Measurements from ENCODE around the gene GFM2. TPM values are rescaled to one million over a fixed set of nuclear protein-coding genes. Genes with fewer than 3 reads are reported as not detected.
A peak's percentile ranks its signal among the peaks of the same experiment; 100 is the strongest.
"Not testable (repeated sequence)": the region's sequence is repeated elsewhere in the genome, so short reads cannot be mapped to it uniquely, and the experiment has no call there.

The GFM2 gene, protein sequence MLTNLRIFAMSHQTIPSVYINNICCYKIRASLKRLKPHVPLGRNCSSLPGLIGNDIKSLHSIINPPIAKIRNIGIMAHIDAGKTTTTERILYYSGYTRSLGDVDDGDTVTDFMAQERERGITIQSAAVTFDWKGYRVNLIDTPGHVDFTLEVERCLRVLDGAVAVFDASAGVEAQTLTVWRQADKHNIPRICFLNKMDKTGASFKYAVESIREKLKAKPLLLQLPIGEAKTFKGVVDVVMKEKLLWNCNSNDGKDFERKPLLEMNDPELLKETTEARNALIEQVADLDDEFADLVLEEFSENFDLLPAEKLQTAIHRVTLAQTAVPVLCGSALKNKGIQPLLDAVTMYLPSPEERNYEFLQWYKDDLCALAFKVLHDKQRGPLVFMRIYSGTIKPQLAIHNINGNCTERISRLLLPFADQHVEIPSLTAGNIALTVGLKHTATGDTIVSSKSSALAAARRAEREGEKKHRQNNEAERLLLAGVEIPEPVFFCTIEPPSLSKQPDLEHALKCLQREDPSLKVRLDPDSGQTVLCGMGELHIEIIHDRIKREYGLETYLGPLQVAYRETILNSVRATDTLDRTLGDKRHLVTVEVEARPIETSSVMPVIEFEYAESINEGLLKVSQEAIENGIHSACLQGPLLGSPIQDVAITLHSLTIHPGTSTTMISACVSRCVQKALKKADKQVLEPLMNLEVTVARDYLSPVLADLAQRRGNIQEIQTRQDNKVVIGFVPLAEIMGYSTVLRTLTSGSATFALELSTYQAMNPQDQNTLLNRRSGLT
- total RNA-seq (2014; rRNA removed; shearing (Covaris generic); ENCODE audit: low replicate concordance), result 19.3 and 38.8 TPM in 2 replicates

DNA sequence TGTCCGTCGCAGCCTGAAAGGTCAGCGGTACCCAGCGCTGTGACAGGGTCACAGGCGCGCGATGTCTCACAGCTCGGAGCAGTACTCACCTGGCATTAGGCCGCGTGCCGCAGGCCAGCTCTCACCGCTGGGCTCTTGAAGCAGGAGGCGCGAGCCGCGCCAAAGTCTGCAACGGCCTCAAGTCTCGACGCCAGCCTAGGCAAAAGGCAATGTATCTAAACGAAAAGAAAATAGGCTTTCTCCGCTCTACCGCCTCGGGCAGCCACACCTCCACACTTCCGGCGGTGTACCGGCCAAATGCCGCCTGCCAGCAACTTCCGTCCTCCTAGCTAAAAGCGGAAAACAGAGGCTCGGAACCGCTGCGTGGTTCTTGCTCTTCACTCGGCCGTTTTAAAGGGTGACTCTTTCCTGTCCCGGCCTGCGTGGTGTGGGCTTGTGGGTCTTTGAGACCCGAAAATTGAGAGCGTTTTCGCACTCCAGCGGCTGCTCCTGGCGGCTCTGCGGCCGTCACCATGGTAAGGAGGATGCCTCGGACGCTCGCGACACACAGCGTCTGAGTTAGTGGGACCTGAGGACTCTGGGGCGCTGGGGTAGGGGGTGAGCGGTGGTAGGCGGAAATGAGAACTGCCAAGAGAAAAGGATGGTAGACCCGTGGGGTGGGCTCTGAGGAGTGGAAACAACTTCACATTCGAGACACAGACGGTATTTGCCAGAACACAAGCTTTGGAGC is at the start of gene GFM2, which contains the start of gene NSA2:
Gene GFM2, minus strand, starts transcription at position 269 of the 730 bp plus-strand sequence. CDS start 3,375 bp downstream, outside the sequence.
Gene NSA2, plus strand, starts transcription at position 401 of the 730 bp plus-strand sequence. Its CDS starts 112 bp downstream, at position 513.
- Histone ChIP-seq H3K27me3 (no peaks in the 10 kb centered on the region), H3K9me3 (no peaks in the 10 kb centered on the region), H3K4me3 (peak within 1 kb of the TSS; percentile 99), H3K36me3 (peaks cover 38% of the 10 kb centered on the region)
- DNase-seq, result peak; percentile 89

DNA sequence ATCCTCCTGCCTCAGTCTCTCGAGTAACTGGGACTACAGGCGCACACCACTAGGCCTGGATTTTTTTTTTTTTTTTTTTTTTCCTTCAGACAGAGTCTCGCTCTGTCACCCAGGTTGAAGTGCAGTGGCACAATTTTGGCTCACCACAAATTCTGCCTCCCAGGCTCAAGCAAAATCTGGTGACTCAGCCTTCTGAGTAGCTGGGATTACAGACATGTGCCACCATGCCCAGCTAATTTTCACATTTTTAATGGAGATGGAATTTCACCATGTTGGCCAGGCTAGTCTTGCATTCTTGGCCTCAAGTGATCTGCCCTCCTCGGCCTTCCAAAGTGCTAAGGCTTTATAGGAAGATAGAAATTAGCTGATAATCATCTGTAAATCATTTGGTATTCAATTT is 44.0 kb upstream of the GFM2 start:
- Histone ChIP-seq H3K9me3 (no peaks in the 10 kb centered on the region), H3K4me3 (no peak overlapping the region), H3K27me3 (no peaks in the 10 kb centered on the region), H3K36me3 (no peaks in the 10 kb centered on the region)
- DNase-seq, result peak; percentile 58

DNA sequence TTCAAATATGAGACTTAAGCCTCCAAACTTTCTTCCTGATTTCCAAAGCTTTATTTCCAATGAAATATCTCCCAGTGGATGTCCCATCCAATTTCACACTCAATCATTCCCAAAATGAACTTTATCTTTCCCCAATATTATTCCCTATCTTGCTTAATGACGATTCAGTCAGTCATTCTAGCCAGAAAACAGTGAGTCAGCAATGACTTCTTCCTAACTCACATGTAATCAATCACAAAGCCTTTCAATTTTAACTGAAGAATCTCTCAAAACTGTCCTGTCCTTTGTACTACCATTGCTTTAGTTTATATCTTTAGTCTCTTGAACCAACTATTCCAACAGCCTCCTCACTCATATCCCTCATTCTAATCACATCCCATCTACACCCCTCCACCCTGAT is 35.0 kb upstream of the GFM2 start:
- Histone ChIP-seq H3K27me3 (no peaks in the 10 kb centered on the region), H3K4me3 (no peak overlapping the region), H3K9me3 (no peaks in the 10 kb centered on the region), H3K36me3 (no peaks in the 10 kb centered on the region)
- no peak for DNase-seq

DNA sequence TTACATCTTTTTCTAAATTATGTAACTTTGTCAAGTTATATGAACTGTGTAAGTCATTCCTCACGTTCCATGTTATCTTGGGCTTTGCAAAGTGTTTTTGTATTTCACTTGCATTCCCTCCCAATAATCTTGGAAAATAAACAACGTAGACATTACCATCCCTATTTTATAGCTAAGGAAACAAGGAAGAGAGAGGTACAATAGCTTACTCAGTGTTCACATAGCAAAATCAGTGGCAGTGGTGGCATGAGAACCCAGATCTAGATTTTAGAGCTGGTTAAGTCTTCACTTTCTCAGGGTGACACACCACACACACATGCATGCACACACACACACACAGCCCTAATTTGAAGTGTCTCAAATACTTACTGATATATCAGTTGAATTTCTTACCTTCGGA is 34.3 kb upstream of the GFM2 start:
- Histone ChIP-seq H3K27me3 (no peaks in the 10 kb centered on the region), H3K4me3 (no peak overlapping the region), H3K36me3 (no peaks in the 10 kb centered on the region), H3K9me3 (no peaks in the 10 kb centered on the region)
- DNase-seq, result no peak

DNA sequence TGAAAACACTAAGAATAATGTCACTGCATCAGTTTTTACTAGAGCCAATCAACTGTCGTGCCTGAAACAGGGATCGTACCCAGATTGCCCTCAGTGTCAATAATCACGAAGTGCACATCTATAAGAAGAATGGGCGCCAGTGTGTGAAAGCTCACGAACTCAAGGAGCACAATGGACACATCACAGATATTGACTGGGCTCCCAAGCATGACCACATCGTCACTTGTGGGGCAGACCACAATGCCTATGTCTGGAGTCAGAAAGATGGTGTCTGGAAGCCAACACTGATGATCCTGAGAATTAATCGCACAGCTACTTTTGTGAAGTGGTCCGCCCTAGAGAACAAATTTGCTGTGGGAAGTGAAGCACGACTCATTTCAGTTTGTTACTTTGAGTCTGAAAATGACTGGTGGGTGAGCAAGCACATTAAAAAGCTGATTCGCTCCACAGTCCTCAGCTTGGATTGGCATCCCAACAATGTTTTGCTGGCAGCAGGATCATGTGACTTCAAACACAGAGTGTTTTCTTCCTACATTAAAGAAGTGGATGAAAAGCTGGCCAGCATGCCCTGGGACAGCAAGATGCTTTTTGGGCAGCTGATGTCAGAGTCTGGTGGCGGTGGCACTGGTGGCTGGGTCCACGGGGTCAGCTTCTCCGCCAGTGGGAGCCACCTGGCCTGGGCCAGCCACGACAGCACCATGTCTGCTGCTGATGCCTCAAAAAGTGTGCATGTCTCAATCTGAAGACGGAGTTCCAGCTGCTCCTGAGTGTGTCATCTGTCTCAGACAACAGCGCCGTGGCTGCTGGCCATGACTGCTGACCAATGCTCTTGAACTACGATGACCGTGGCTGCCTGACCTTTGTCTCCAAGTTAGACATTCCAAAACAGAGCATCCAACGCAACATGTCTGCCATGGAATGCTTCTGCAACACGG is 32.3 kb upstream of the GFM2 start:
- DNase-seq, result peak; percentile 28
- Histone ChIP-seq H3K4me3 (no peak overlapping the region), H3K9me3 (no peaks in the 10 kb centered on the region), H3K27me3 (no peaks in the 10 kb centered on the region), H3K36me3 (no peaks in the 10 kb centered on the region)

DNA sequence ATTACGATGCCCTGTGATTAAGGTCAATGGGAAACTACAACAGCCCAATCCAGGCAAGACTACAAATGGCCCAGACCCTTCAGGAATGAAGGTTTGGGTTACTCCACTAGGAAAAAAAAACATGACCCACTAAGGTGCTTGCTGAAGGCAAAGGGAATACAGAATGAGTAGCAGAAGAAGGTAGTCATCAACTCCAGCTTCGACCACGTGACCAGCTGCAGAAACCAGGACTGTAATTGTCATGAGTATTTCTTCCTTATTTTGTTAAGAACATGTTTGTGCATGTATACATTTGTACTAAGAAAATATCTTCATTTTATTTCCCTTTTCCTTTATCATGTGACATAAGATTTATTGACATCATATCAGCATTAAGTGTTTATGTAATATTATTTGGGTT is 24.8 kb upstream of the GFM2 start:
- not testable (repeated sequence) for H3K27me3 ChIP-seq, H3K4me3 ChIP-seq, H3K9me3 ChIP-seq, DNase-seq, H3K36me3 ChIP-seq

DNA sequence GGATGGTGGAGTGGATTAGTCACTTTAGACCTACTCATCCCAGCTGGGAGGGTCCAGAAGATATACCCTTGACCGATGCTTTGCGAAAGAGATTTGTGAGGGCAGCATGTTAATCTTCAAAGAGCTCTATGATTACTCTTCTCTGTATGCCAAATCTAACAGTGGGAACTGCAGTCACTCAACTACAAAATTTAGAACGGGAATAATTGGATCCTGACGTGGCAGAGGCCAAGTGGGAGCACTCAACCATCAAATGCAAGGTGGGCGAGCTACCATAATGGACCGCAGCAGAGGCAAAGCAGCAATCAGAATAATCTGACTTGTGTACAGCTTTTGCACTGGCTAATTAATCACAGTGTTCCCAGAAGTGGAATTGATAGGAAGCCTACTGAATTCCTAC is 20.5 kb upstream of the GFM2 start:
- no peak overlapping the region for H3K4me3 ChIP-seq
- H3K36me3 ChIP-seq, result no peaks in the 10 kb centered on the region
- no peaks in the 10 kb centered on the region for H3K9me3 ChIP-seq
- no peaks in the 10 kb centered on the region for H3K27me3 ChIP-seq
- no peak for DNase-seq

DNA sequence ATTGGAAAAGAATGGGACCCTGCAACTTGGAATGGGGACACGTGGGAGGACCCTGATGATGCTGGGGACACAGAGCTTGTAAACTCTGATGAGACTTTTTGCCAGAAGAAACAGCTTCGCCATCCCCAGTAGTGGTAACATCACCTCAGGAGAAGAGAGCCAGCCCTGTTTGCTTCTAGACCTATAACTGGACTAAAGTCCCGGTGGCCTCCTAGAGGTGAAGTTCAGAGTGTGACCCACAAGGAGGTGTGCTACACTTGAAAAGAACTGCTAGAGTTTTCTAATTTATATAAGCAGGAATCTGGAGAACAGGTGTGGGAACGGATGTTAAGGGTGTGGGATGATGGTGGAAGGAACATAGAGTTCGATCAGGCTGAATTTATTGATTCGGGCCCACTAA is 19.9 kb upstream of the GFM2 start:
- Histone ChIP-seq H3K9me3 (no peaks in the 10 kb centered on the region), H3K27me3 (no peaks in the 10 kb centered on the region), H3K36me3 (no peaks in the 10 kb centered on the region), H3K4me3 (no peak overlapping the region)
- no peak for DNase-seq

DNA sequence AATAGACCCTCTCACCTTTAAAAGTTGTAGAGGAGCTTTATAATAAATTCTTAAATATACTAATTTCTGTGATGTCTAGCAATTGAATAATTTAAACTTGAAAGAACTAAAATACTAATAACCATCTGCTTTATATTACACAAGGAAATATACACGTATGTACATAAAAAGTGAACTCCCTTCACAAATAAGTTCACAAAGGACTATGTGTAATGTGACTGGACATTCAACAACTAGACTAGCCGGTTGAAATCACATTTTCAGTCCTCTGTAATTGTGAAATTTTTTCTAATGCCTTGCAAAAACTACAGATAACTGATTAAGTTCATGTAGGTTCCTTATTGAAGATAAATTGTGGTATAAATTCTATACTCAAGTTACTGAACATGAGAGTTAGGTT is 11.7 kb upstream of the GFM2 start:
- H3K27me3 ChIP-seq, result no peaks in the 10 kb centered on the region
- DNase-seq, result no peak
- peaks cover 47% of the 10 kb centered on the region for H3K36me3 ChIP-seq
- H3K9me3 ChIP-seq, result no peaks in the 10 kb centered on the region
- no peak overlapping the region for H3K4me3 ChIP-seq

DNA sequence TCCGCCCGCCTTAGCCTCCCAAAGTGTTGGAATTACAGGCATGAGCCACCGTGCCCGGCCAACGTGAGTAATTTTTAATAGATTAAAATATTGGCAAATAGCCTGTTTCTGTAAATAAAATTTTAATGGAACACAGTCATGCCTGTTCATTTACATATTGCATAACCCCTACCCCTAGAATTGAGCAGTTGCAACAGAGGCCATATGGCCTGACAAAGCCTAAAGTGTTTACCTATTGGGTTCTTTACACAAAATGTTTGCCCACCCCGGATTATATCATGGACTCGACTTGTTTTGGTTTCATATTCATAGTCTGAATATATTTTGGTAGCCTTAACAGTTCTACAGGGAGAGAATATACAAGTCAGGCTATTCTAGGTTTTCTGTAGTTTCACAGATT is 5.4 kb upstream of the GFM2 start:
- H3K27me3 ChIP-seq, result no peaks in the 10 kb centered on the region
- H3K9me3 ChIP-seq, result no peaks in the 10 kb centered on the region
- no peak overlapping the region for H3K4me3 ChIP-seq
- H3K36me3 ChIP-seq, result peaks cover 75% of the 10 kb centered on the region
- no peak for DNase-seq

DNA sequence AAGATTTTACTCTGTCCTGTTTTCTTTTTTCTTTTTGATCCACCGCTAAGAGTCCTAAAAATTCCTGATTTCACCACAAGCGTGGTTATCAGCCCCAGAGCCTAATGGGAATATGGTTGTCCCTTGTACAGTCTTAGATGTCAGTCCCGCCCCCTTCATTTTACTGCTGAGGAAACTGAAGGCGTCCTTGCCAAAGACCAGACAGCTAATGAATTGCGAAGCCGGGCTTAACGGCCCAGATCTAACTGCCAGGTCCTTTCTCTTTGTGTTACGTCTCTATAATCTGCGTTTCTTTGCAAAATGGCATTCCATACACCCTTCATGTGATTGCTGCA is 629 bp upstream of the GFM2 start:
- Histone ChIP-seq H3K4me3 (peak overlapping the region; percentile 99), H3K9me3 (no peaks in the 10 kb centered on the region), H3K27me3 (no peaks in the 10 kb centered on the region), H3K36me3 (peaks cover 43% of the 10 kb centered on the region)
- DNase-seq, result peak; percentile 5

DNA sequence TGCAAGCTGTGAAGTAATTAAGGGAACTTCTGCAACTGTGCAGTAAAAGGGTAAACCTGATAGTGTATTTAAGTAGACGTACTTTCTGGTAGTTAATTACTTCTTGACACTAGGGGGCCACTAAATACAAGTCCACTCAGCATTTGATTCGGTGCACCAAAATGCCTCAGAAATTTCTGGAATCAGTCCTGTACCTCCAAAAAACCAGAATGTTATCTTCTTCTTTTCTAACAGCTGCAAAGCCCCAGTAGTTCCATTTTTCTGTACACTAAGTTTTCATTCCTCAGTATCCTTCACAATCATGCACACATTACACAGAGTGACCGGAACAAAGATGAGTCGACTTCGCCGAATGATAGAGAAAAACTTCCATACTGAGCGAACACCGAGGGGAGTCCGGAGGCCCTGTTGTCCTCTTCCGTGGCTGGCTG is 484 bp downstream of the GFM2 start:
- H3K9me3 ChIP-seq, result no peaks in the 10 kb centered on the region
- H3K36me3 ChIP-seq, result peaks cover 41% of the 10 kb centered on the region
- DNase-seq, result no peak
- H3K4me3 ChIP-seq, result peak overlapping the region; percentile 99
- no peaks in the 10 kb centered on the region for H3K27me3 ChIP-seq

DNA sequence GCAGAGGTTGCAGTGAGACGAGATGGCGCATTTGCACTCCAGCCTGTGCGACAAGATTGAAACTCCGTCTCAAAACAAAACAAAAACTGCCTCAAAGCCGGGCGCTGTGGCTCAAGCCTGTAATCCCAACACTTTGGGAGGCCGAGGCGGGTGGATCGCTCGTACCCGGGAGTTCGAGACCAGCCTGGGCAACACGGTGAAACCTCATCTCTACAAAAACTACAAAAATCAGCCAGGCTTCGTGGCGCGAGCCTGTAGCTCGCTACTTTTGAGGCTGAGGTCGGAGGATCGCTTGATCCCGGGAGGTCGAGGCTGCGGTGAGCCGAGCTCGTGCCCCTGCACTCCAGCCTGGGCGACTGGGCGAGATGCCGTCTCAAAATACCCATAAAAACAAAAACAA is 988 bp downstream of the GFM2 start:
- Histone ChIP-seq H3K4me3 (peak overlapping the region; percentile 99), H3K36me3 (peaks cover 36% of the 10 kb centered on the region), H3K27me3 (no peaks in the 10 kb centered on the region), H3K9me3 (no peaks in the 10 kb centered on the region)
- DNase-seq, result no peak

DNA sequence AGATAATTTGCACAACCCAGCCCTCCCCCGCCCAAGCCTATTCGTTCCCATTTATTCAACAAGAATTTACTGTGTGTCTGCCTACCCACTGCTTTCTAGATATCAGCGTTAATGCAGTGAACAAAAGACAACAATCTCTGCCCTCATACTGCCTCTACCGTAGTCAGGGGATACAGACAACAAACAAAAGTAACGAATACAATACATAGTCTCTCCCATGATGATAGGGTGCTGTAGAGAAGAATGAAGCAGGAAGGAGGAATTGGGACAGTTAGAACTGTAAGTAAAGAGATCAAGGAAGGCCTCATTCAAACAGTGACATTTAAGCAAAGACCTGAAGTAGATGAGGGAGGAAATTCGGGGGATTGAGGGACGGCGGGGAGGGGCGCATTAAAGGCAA is 1.7 kb downstream of the GFM2 start:
- no peak for DNase-seq
- H3K36me3 ChIP-seq, result peaks cover 34% of the 10 kb centered on the region
- no peaks in the 10 kb centered on the region for H3K9me3 ChIP-seq
- H3K4me3 ChIP-seq, result peak overlapping the region; percentile 99; the same call in 1 of the 2 replicates
- H3K27me3 ChIP-seq, result no peaks in the 10 kb centered on the region

DNA sequence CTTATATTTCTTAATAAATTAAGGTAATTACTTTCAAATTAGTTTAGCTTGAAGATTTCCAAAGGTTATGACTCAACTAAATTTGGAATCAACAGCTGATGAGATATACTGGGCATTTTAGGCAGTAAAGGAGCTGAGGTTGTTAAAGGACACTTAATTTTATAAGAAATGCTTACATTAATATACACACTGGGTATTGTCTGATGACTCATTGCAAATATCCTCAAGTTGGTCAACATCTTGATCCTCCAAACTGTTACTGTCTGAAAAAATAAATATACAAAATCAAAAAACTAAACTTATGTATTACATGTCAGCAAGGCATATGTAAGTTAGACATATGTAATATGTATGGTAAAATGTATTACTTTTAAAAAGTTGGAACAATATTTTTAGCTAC is 3.4 kb downstream of the GFM2 start:
- H3K36me3 ChIP-seq, result peaks cover 29% of the 10 kb centered on the region
- no peak overlapping the region for H3K4me3 ChIP-seq
- H3K9me3 ChIP-seq, result no peaks in the 10 kb centered on the region
- no peaks in the 10 kb centered on the region for H3K27me3 ChIP-seq
- no peak for DNase-seq

DNA sequence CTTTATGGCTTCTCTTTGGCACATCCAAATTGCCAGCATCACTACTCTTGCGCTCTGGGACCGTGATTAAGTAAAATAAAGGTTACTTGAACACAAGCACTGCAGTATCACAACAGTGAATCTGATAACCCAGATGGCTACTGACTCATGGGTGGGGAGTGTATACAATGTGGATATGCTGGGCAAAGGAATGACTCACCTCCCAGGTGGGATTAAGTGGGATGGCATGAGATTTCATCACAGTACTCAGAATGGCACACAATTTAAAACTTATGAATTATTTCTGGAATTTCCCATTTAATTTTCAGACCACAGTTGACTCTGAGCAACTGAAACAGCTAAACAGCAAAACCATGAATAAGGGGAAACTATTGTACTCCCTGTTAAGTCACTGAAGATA is 4.3 kb downstream of the GFM2 start:
- no peaks in the 10 kb centered on the region for H3K27me3 ChIP-seq
- no peak overlapping the region for H3K4me3 ChIP-seq
- peak; percentile 53 for DNase-seq
- H3K9me3 ChIP-seq, result no peaks in the 10 kb centered on the region
- peaks cover 34% of the 10 kb centered on the region for H3K36me3 ChIP-seq

All from MG63 (cell line).